ENCODE data around the gene TNIP2. TPM values are rescaled to one million over a fixed set of nuclear protein-coding genes. Genes with fewer than 3 reads are reported as not detected.

TNIP2 gene
- total RNA-seq, 1 experiment from 2014 or later = 41.0 TPM

DNA sequence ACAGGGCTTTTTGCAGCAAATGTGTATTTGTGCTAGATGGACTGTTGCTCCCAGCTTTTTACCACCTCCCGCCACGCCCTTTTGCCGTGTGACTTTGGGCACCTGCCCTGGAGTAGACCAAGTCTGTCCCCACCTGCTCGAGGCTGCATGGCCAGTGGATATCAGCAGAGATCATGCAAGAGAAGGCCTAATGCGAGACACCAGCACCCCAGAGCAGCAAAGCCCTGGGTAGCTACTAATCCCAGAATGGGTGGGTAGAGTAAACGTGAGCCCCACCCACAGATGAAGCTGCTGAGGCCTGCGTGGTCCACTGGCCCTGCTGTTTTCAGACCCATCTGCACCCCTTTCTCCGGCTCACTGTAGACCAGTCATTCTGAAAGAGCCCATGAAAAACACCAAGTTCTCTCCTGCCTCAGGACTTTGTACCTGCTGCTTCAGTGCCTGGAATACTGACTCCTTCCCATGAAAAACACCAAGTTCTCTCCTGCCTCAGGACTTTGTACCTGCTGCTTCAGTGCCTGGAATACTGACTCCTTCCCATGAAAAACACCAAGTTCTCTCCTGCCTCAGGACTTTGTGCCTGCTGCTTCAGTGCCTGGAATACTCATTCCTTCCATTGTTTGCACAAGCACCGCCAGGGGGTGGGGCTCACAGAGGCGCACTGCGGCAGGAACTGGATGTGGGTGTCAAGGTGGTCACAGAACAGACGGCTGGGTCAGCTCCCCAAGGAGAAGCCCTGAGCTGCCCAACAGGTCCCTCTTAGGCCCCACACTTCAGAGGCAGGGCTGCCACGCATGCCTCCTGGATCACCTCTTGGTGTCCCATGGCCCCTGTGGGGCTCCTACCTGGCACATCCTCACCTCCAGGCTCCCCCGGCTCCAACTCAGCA lies 5.1 kb upstream of the TNIP2 start:
- BruUV-seq (replicated peaks) = no TSS peak
- Histone ChIP-seq H3K9me2 (ENCODE audit: insufficient read depth) (no peaks in the 10 kb centered on the region), H2AFZ (ENCODE audit: low read depth, low read length, poor library complexity, severe bottlenecking) (no peak overlapping the region), H3K27me3 (ENCODE audit: insufficient read depth, low read length) (no peaks in the 10 kb centered on the region), H3K4me3 (replicated peaks in 1 of 2; ENCODE audit: low read depth in 1 of 2, low read length in 2 of 2) (no peak overlapping the region), H3K36me3 (ENCODE audit: control insufficient read depth in 1 of 2, insufficient read depth in 2 of 2, low read length in 2 of 2) (no peaks in the 10 kb centered on the region), H3K27ac (ENCODE audit: low read depth, low read length) (peak overlapping the region; percentile 17; the same call in 1 of the 2 replicates), H3K9ac (ENCODE audit: low read length) (no peak overlapping the region), H3K4me2 (ENCODE audit: low read length) (peak overlapping the region; percentile 43), H4K20me1 (ENCODE audit: insufficient read depth) (no peaks in the 10 kb centered on the region), H3K9me3 (ENCODE audit: control insufficient read depth in 1 of 2, insufficient read depth in 1 of 2, low read depth in 1 of 2, low read length in 2 of 2) (no peaks in the 10 kb centered on the region), H3K79me2 (ENCODE audit: insufficient read depth, low read length) (no peaks in the 10 kb centered on the region), H3K4me1 (ENCODE audit: control insufficient read depth in 1 of 2, insufficient read depth in 2 of 2, low read length in 2 of 2) (peaks cover 18 to 36% of the 10 kb centered on the region in 2 experiments)
- ATAC-seq = peak; percentile 55
- CTCF ChIA-PET = interaction anchor here (1.3 kb wide), 1 partner anchor 248 kb away, joined by 3 read pairs; no protein-coding TSS in a partner anchor
- RAD21 ChIA-PET (ENCODE audit: low non-redundant PET in 1 of 2, low total read pairs in 2 of 2, uncharacterized antibody in 2 of 2, unreplicated experiment in 2 of 2) = no interaction called here
- DNase-seq (ENCODE audit: low read depth, low spot score) = no peak
- POLR2A ChIA-PET = interaction anchor here (0.9 kb wide), 1 partner anchor 174 kb away, joined by 3 read pairs; no protein-coding TSS in a partner anchor
- TF ChIP-seq, protein P1, sequence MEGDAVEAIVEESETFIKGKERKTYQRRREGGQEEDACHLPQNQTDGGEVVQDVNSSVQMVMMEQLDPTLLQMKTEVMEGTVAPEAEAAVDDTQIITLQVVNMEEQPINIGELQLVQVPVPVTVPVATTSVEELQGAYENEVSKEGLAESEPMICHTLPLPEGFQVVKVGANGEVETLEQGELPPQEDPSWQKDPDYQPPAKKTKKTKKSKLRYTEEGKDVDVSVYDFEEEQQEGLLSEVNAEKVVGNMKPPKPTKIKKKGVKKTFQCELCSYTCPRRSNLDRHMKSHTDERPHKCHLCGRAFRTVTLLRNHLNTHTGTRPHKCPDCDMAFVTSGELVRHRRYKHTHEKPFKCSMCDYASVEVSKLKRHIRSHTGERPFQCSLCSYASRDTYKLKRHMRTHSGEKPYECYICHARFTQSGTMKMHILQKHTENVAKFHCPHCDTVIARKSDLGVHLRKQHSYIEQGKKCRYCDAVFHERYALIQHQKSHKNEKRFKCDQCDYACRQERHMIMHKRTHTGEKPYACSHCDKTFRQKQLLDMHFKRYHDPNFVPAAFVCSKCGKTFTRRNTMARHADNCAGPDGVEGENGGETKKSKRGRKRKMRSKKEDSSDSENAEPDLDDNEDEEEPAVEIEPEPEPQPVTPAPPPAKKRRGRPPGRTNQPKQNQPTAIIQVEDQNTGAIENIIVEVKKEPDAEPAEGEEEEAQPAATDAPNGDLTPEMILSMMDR (IDR thresholded peaks at IDR 0.05 in 2 of 3, conservative IDR thresholded peaks at IDR 0.05 in 1 of 3; ENCODE audit: borderline replicate concordance in 1 of 3, insufficient read depth in 1 of 3, low read depth in 2 of 3, low read length in 2 of 3) = peak in 2 of 3 experiments; percentile 26 to 29; a peak in 1 of 6 replicates
- TF ChIP-seq, protein P2, sequence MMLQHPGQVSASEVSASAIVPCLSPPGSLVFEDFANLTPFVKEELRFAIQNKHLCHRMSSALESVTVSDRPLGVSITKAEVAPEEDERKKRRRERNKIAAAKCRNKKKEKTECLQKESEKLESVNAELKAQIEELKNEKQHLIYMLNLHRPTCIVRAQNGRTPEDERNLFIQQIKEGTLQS (IDR thresholded peaks at IDR 0.05) = no peak
- TF ChIP-seq SIN3A (IDR thresholded peaks at IDR 0.05; ENCODE audit: low read depth) (no peak), EZH2phosphoT487 (IDR thresholded peaks at IDR 0.05; ENCODE audit: borderline replicate concordance) (no peak)
- intact Hi-C loops (cut with micrococcal nuclease) = no loop called here

DNA sequence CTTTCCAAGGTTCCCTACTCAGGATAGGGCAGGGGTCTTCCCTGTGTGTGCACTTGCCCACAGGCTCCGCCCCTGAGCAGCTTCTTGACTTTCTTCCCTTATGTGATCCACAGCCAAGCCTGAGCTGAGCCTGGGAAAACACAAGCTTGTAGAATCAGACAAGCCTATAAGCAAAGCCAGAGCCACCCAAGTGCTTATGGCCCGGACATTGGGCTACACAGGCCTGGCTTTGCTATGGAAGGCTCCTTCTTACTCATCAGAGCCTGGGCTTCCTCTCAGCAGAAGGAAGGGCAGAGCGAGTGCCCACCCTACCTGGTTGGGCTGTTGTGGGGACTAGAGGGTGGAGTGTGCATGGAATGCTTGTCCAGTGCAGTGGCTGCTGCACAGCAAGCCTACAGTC lies 1.3 kb upstream of the TNIP2 start:
- Histone ChIP-seq H3K27ac (ENCODE audit: low read depth, low read length) (no peak overlapping the region), H2AFZ (ENCODE audit: low read depth, low read length, poor library complexity, severe bottlenecking) (no peak overlapping the region), H3K4me2 (ENCODE audit: low read length) (no peak overlapping the region), H3K79me2 (ENCODE audit: insufficient read depth, low read length) (peaks cover 34% of the 10 kb centered on the region), H4K20me1 (ENCODE audit: insufficient read depth) (no peaks in the 10 kb centered on the region), H3K4me3 (replicated peaks in 1 of 2; ENCODE audit: low read depth in 1 of 2, low read length in 2 of 2) (no peak overlapping the region), H3K9me3 (ENCODE audit: control insufficient read depth in 1 of 2, insufficient read depth in 1 of 2, low read depth in 1 of 2, low read length in 2 of 2) (no peaks in the 10 kb centered on the region), H3K4me1 (ENCODE audit: control insufficient read depth in 1 of 2, insufficient read depth in 2 of 2, low read length in 2 of 2) (peaks cover 21 to 34% of the 10 kb centered on the region in 2 experiments), H3K36me3 (ENCODE audit: control insufficient read depth in 1 of 2, insufficient read depth in 2 of 2, low read length in 2 of 2) (no peaks in the 10 kb centered on the region), H3K9me2 (ENCODE audit: insufficient read depth) (no peaks in the 10 kb centered on the region), H3K9ac (ENCODE audit: low read length) (no peak overlapping the region), H3K27me3 (ENCODE audit: insufficient read depth, low read length) (no peaks in the 10 kb centered on the region)
- ChIA-PET POLR2A (no interaction called here), CTCF (no interaction called here), RAD21 (ENCODE audit: low non-redundant PET in 1 of 2, low total read pairs in 2 of 2, uncharacterized antibody in 2 of 2, unreplicated experiment in 2 of 2) (no interaction called here)
- DNase-seq (ENCODE audit: low read depth, low spot score) (no peak), ATAC-seq (no peak)
- BruUV-seq (replicated peaks) = no TSS peak
- intact Hi-C loops (cut with micrococcal nuclease) = no loop called here
- no peak for TF ChIP-seq FOSL1 (IDR thresholded peaks at IDR 0.05; ENCODE audit: low read depth)
- TF ChIP-seq CBX3 (IDR thresholded peaks at IDR 0.05; ENCODE audit: low read depth) = no peak
- TF ChIP-seq, protein P3, sequence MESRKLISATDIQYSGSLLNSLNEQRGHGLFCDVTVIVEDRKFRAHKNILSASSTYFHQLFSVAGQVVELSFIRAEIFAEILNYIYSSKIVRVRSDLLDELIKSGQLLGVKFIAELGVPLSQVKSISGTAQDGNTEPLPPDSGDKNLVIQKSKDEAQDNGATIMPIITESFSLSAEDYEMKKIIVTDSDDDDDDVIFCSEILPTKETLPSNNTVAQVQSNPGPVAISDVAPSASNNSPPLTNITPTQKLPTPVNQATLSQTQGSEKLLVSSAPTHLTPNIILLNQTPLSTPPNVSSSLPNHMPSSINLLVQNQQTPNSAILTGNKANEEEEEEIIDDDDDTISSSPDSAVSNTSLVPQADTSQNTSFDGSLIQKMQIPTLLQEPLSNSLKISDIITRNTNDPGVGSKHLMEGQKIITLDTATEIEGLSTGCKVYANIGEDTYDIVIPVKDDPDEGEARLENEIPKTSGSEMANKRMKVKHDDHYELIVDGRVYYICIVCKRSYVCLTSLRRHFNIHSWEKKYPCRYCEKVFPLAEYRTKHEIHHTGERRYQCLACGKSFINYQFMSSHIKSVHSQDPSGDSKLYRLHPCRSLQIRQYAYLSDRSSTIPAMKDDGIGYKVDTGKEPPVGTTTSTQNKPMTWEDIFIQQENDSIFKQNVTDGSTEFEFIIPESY (IDR thresholded peaks at IDR 0.05; ENCODE audit: extremely low read depth, insufficient replicate concordance, low read length) = no peak
- TF ChIP-seq, protein P2 (IDR thresholded peaks at IDR 0.05) = no peak
- no peak for TF ChIP-seq EZH2phosphoT487 (IDR thresholded peaks at IDR 0.05; ENCODE audit: borderline replicate concordance)
- no peak for TF ChIP-seq CEBPB (IDR thresholded peaks at IDR 0.05; ENCODE audit: low read depth)
- no peak for TF ChIP-seq EGR1 (IDR thresholded peaks at IDR 0.05; ENCODE audit: low read depth)
- no peak for TF ChIP-seq YY1 (IDR thresholded peaks at IDR 0.05; ENCODE audit: extremely low read depth, insufficient replicate concordance, low read depth, low read length)

Measured in HCT116 (cell line).